ENCODE measurements around the gene RSKR.

Gene RSKR

DNA sequence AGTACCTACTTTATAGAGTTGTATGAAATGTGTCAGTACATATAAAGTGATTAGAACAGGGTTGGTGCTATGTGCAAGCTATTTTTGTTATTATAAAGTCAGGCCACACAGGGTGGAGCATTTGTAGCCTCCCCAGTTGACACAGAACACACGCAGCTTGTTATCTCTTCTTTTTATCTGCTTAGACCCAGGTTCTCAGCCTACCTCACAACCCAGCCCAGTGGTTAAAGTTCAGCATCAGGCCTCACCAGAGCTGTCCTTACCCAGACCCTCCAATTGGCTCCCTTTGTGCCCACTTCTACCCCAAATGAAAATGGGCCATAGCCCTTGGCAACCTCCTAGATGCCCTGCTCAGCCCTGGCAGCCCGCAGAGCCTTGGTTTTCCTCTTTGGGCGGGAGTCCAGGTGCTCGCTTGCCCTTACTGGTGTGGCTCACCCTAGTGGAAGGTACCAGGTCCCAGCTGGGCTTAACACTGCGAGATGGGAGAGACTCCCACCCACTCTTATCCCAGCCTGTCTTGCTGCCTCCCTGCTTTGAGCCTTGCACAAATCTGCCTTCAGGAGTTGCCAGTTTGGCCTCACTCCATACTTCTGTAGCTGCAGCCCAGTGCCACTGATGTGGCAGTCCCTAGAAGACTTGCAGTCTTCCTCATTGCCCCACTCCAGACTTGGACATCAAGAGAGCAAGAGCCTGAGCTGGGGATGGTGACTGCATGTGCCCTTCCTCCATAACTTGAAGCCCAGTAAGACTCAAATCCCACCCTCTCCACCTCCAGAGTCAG lies 41.5 kb downstream of the RSKR start:
- TF ChIP-seq, protein P1, sequence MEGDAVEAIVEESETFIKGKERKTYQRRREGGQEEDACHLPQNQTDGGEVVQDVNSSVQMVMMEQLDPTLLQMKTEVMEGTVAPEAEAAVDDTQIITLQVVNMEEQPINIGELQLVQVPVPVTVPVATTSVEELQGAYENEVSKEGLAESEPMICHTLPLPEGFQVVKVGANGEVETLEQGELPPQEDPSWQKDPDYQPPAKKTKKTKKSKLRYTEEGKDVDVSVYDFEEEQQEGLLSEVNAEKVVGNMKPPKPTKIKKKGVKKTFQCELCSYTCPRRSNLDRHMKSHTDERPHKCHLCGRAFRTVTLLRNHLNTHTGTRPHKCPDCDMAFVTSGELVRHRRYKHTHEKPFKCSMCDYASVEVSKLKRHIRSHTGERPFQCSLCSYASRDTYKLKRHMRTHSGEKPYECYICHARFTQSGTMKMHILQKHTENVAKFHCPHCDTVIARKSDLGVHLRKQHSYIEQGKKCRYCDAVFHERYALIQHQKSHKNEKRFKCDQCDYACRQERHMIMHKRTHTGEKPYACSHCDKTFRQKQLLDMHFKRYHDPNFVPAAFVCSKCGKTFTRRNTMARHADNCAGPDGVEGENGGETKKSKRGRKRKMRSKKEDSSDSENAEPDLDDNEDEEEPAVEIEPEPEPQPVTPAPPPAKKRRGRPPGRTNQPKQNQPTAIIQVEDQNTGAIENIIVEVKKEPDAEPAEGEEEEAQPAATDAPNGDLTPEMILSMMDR (conservative IDR thresholded peaks at IDR 0.05; ENCODE audit: low read depth, low read length) = no peak
- no peak overlapping the region for H3K4me3 ChIP-seq (ENCODE audit: low read depth, low read length)
- no peak for DNase-seq (ENCODE audit: low read depth)

DNA sequence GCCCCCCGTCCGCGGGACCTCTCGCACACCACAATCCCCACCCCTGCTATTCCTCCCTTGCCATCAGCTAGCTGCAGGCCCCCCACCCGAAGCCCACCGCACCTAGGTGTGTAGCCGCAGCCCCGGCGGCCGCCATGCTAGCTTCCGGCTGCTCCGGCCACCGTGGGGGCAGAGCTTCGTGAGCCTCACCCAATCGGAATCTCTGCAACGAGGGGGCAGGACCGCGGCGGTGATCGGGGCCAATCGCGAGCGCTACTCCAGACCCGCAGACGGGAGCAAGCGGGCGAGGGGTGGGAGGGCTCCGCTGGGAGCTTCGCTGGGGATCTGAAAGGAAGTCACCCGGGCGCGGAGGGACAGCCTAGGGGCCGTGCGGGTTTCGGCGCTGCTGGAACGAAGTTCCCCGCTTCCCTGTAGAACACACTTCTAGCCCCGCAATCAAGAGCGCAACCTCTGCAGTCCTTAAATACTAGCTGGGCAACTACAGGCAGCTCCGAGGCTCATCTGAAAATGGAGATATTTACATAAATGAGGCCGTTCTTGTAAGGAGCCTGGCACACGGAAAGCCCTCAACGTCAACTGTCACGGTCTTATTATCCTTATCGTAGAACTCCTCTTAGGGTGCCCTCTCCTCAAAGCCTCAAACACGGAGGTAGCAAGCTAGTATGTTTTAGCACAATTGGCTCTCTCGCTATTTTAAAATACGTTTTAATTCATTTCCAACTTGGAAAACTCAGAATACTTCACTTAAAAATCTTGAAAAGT lies 42.4 kb downstream of the RSKR start, which contains the start of gene PIGS:
Gene PIGS (minus strand): TSS at position 164 of the 762 bp plus-strand sequence. CDS start 28 bp downstream, at position 136.
- TF ChIP-seq, protein P1 (conservative IDR thresholded peaks at IDR 0.05; ENCODE audit: low read depth, low read length) = no peak
- H3K4me3 ChIP-seq (ENCODE audit: low read depth, low read length) = peak within 1 kb of the TSS; percentile 94
- peak; percentile 92 for DNase-seq (ENCODE audit: low read depth)

DNA sequence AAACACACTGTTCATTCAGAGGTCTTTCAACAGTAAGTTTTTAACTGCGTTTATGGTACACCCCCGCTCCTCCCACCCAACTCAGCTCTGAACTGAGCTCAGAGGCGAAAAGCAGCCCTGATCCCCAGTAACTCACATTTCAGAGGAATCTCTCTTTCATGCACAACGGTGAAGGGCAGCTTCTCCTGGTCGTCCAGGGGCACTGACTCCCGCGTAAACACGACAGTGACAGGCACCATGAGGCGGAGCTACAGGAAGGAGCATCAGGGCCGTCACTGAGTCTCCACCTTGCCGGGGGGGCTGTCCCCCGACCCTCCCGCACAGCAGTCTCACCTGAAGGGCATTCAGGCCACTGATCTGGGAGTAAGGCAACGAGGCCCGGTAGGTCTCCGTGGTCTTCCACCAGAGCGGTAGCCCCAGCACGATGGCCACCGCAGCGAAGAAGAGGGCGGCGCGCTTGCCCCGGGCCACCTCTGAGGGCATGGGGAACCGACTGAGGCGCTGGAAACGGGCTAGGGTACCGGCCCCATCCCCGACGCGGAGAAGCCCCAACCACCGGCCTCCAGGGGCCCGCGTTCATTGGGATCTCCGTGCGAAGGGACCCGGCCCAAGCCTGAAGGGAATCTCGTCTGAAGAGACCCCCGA lies 43.1 kb downstream of the RSKR start:
- DNase-seq (ENCODE audit: low read depth) = no peak
- TF ChIP-seq, protein P1 (conservative IDR thresholded peaks at IDR 0.05; ENCODE audit: low read depth, low read length) = no peak
- peak overlapping the region; percentile 94 for H3K4me3 ChIP-seq (ENCODE audit: low read depth, low read length)

DNA sequence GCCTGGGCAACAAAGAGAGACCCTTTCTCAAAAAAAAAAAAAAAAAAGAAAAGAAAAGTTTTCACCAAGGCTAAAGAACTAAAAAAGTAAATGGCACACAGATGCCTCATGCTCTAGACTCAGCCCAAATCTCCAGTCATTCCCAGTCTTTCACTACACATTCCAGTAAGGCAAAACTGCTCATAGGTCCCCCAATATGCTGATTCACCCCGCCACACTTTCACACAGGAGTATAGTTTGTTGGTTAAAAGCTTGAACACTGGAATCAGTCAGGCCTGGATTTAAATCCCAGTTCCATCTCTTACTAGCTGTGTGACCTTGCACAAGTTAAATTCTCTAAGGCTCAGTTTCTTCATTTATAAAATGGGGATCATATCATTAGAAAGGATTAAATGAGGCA lies 44.5 kb downstream of the RSKR start:
- H3K4me3 ChIP-seq (ENCODE audit: low read depth, low read length) = no peak overlapping the region
- TF ChIP-seq, protein P1 (conservative IDR thresholded peaks at IDR 0.05; ENCODE audit: low read depth, low read length) = no peak
- DNase-seq (ENCODE audit: low read depth) = no peak

DNA sequence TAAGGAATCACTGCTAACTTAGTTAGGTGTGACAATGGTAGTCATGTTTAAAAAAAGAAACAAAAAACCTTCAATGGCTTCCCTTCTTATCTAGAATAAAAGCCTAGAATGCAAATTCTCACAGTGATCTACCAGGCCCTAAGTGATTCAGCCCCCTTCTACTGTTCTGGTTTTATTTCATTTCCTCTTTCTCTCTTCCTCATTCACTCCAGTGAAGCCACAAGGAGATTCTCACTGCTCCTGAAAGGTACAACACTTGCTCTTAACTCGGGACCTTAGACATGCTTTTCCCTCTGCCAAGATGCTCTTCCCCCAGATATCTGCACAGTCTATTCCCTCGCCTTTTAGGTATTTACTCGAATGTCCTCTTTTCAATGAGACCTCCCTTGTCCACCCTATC lies 46.4 kb downstream of the RSKR start:
- no peak for DNase-seq (ENCODE audit: low read depth)
- TF ChIP-seq, protein P1 (conservative IDR thresholded peaks at IDR 0.05; ENCODE audit: low read depth, low read length) = no peak
- H3K4me3 ChIP-seq (ENCODE audit: low read depth, low read length) = no peak overlapping the region

DNA sequence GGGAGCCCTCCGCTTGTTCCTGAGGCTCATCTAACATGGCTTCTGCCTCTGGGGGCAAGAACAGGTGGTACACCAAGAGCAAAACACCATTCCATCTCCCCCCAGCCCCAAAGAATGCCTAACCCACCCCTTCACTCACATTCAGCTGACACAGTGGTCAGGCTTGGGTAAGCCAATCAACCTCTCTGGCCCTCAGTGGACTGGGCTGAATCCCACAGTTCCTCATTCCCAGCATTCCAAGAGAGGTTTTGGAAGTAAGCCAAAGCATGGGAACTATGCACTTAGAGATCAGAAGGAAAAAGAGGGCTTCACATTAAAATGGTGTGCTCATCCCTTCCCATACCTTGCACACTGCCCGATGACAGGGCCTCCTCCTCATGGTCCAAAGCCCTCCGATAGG lies 50.5 kb downstream of the RSKR start:
- TF ChIP-seq, protein P1 (conservative IDR thresholded peaks at IDR 0.05; ENCODE audit: low read depth, low read length) = no peak
- DNase-seq (ENCODE audit: low read depth) = peak; percentile 70
- H3K4me3 ChIP-seq (ENCODE audit: low read depth, low read length) = no peak overlapping the region

All from choroid plexus epithelial cell (primary cell).